A673 (cell line): ENCODE results near the gene MRPS22.

Source experiments
- EZH2 ChIP-seq: fragments of 200-600 bp; sonication (generic); IDR thresholded peaks from 2 replicates; pipeline ENCODE4 v1.6.1; 2017; ENCODE audit warnings: borderline replicate concordance, low read depth, mild to moderate bottlenecking, mixed read lengths, antibody characterized with exemption, low read length; ENCODE audit not compliant: poor library complexity, severe bottlenecking
- TF ChIP-seq, protein P1 (sequence below): fragments of 300-800, 200-600 bp; sonication (generic); conservative IDR thresholded peaks from 2 replicates; pipeline ENCODE4 v1.5.1; 2017; ENCODE audit warnings: low read depth, mild to moderate bottlenecking, antibody characterized with exemption, low read length, moderate library complexity, mixed read lengths

DNA sequence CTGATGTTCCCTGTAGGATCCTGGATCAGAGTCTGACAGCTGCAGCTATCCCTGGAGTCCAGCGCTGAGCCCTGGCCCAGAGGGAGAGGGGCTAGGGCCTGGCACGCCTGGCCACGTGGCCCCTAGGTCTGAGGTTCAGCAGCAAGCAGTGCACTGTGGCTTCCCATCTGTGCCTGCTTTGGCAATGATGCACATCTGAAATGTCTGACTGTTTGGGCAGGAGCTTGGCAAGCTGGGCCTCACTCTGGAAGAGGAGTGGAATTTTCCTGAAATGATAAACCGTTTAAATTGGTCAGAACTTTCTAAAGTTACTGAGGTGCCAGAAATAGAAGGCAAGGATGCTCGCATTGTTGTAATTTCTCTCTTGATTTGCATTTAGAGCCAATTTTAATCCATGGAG is 48.8 kb upstream of the MRPS22 start:
- TF ChIP-seq, protein P1, sequence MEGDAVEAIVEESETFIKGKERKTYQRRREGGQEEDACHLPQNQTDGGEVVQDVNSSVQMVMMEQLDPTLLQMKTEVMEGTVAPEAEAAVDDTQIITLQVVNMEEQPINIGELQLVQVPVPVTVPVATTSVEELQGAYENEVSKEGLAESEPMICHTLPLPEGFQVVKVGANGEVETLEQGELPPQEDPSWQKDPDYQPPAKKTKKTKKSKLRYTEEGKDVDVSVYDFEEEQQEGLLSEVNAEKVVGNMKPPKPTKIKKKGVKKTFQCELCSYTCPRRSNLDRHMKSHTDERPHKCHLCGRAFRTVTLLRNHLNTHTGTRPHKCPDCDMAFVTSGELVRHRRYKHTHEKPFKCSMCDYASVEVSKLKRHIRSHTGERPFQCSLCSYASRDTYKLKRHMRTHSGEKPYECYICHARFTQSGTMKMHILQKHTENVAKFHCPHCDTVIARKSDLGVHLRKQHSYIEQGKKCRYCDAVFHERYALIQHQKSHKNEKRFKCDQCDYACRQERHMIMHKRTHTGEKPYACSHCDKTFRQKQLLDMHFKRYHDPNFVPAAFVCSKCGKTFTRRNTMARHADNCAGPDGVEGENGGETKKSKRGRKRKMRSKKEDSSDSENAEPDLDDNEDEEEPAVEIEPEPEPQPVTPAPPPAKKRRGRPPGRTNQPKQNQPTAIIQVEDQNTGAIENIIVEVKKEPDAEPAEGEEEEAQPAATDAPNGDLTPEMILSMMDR: no peak
- TF ChIP-seq EZH2: no peak
